Testis (tissue), 3 donors: ENCODE results near the gene FILIP1L. TPM values are rescaled to one million over a fixed set of nuclear protein-coding genes. Genes with fewer than 3 reads are reported as not detected.

Experiments used
- DNase-seq: peaks from one replicate; pipeline ENCODE4 v3.0.0-alpha.2; 2019
- H3K27ac ChIP-seq, 2 donors: fragments of 200-600 bp; sonication (generic); one replicate each; pipeline ENCODE4 v1.5.1; 2019
- H3K27me3 ChIP-seq: fragments of 200-600 bp; sonication (generic); one replicate; pipeline ENCODE4 v1.5.1; 2019
- H3K36me3 ChIP-seq: fragments of 200-600 bp; sonication (generic); one replicate; pipeline ENCODE4 v1.5.1; 2017; ENCODE audit warnings: low read depth; ENCODE audit errors: missing control alignments
- H3K4me1 ChIP-seq: fragments of 200-600 bp; sonication (generic); one replicate; pipeline ENCODE4 v1.5.1; 2019
- H3K4me3 ChIP-seq, 2 donors: fragments of 200-600 bp; sonication (generic); one replicate each; pipeline ENCODE4 v1.5.1; 2017 to 2019
- H3K9me3 ChIP-seq: fragments of 200-600 bp; sonication (generic); one replicate; pipeline ENCODE4 v1.5.1; 2017
- CTCF ChIP-seq, 3 experiments: fragments of 450-650 bp in 2 of 3; fragments of 200-600 bp in 1 of 3; sonication (generic) in 1 of 3; IDR thresholded peaks; one replicate each; pipeline ENCODE4 v1.5.1; 2016 to 2019; ENCODE audit warnings: antibody characterized with exemption in 3 of 3, mild to moderate bottlenecking in 2 of 3, moderate library complexity in 1 of 3
- POLR2A ChIP-seq: fragments of 450-650 bp; IDR thresholded peaks from one replicate; pipeline ENCODE4 v1.6.1; 2017; ENCODE audit warnings: antibody characterized with exemption, mild to moderate bottlenecking, moderate library complexity
- WGBS, 2 donors: methylation state at CpG; one replicate each; pipeline ENCODE4 v1.1.5; 2018; 5-methylcytosine and 5-hydroxymethylcytosine counted together
- intact Hi-C: fragments of 100-400 bp; cut with DNase I; formaldehyde crosslinking; loops from one replicate; pipeline ENCODE4 v1.15.1; 2023; ENCODE audit warnings: low total_unique reads
- polyA plus RNA-seq: library from polyadenylated mRNA; stranded (reverse); fragments of 350-450 nt; fragmentation: Illumina TruSeq; extraction: RNeasy Lipid Tissue Mini Kit (QIAGEN cat#74804); gene quantifications from one replicate; pipeline ENCODE4 v1.2.3, GENCODE V29; 2014; ENCODE audit warnings: low read depth, low replicate concordance; ENCODE audit not compliant: insufficient read depth
- total RNA-seq, 2 donors: library from RNA; depleted of rRNA; stranded (reverse); fragments of >200 nt; gene quantifications; one replicate each; pipeline ENCODE4 v1.2.3, GENCODE V29; 2016

The FILIP1L gene
- total and polyA plus RNA-seq, 3 donors from 2014 or later, result 16.5 to 20.1 (median 16.7) TPM

- intact Hi-C loops, result no loop called here
- 50 to 69% methylated on average over 1 of the region's 1 CpG for WGBS, 2 donors
- no peak overlapping the region for H3K27ac ChIP-seq
- no peaks in the 10 kb centered on the region for H3K36me3 ChIP-seq
- DNase-seq, result no peak
- peaks cover 5% of the 10 kb centered on the region for H3K4me1 ChIP-seq
- TF ChIP-seq POLR2A (no peak), CTCF (IDR thresholded peaks at IDR 0.05) (no peak)
- H3K27me3 ChIP-seq, result no peaks in the 10 kb centered on the region
- no peak overlapping the region for H3K4me3 ChIP-seq
- no peaks in the 10 kb centered on the region for H3K9me3 ChIP-seq
Measured at GRCh38 chr3:99939876-99940275, 174.4 kb downstream of the FILIP1L start.

- H3K27me3 ChIP-seq, result no peaks in the 10 kb centered on the region
- DNase-seq, result no peak
- H3K9me3 ChIP-seq, result no peaks in the 10 kb centered on the region
- 55 to 65% methylated on average over 3 of the region's 3 CpGs for WGBS, 2 donors
- TF ChIP-seq CTCF (IDR thresholded peaks at IDR 0.05) (no peak), POLR2A (no peak)
- peaks cover 3% of the 10 kb centered on the region for H3K4me1 ChIP-seq
- no peaks in the 10 kb centered on the region for H3K36me3 ChIP-seq
- H3K4me3 ChIP-seq, result no peak overlapping the region
- intact Hi-C loops, result no loop called here
- no peak overlapping the region for H3K27ac ChIP-seq
Measured at GRCh38 chr3:99938270-99938911, 175.9 kb downstream of the FILIP1L start.

- WGBS, 2 donors, result 41 to 46% methylated on average over 4 of the region's 4 CpGs
- Histone ChIP-seq H3K4me1 (peaks cover 3% of the 10 kb centered on the region), H3K9me3 (no peaks in the 10 kb centered on the region), H3K27ac (no peak overlapping the region), H3K4me3 (no peak overlapping the region), H3K27me3 (no peaks in the 10 kb centered on the region), H3K36me3 (no peaks in the 10 kb centered on the region)
- no peak for TF ChIP-seq POLR2A
- no peak for TF ChIP-seq CTCF (IDR thresholded peaks at IDR 0.05)
- intact Hi-C loops, result no loop called here
- no peak for DNase-seq
Measured at GRCh38 chr3:99934975-99935797, 179.1 kb downstream of the FILIP1L start.

GRCh38 chr3:99933971-99934750 lies 180.1 kb downstream of the FILIP1L start:
- WGBS, 2 donors, result 91 to 93% methylated on average over 4 to 5 of the region's 5 CpGs
- H3K36me3 ChIP-seq, result no peaks in the 10 kb centered on the region
- H3K4me3 ChIP-seq, result no peak overlapping the region
- H3K4me1 ChIP-seq, result peaks cover 3% of the 10 kb centered on the region
- intact Hi-C loops, result no loop called here
- H3K9me3 ChIP-seq, result no peaks in the 10 kb centered on the region
- H3K27me3 ChIP-seq, result no peaks in the 10 kb centered on the region
- DNase-seq, result no peak
- TF ChIP-seq POLR2A (no peak), CTCF (IDR thresholded peaks at IDR 0.05) (no peak)
- no peak overlapping the region for H3K27ac ChIP-seq
